ENCODE results near the gene ORC4. TPM values are rescaled to one million over a fixed set of nuclear protein-coding genes. Genes with fewer than 3 reads are reported as not detected.

Gene ORC4
- total RNA-seq, 1 experiment from 2014 or later = 72.9 TPM

GRCh38 chr2:147933931-147934330, 86.6 kb downstream of the ORC4 start:
- Mint-ChIP-seq H3K27me3 (ENCODE audit: low read depth) (no peaks in the 10 kb centered on the region), H3K27ac (no peak overlapping the region; a peak in 1 of 7 replicates)

More at GRCh38 chr2:147933931-147934330, 86.6 kb downstream of the ORC4 start:
- H3K4me1 Mint-ChIP-seq = peaks cover 7 to 8% of the 10 kb centered on the region in 2 experiments; a peak in 3 of 4 replicates
- no peaks in the 10 kb centered on the region for H3K79me2 ChIP-seq (ENCODE audit: insufficient read depth, low read length)
- TF ChIP-seq CTCF (conservative IDR thresholded peaks at IDR 0.05) = peak; percentile 28; the same call in 1 of the 3 replicates
- no peak overlapping the region for H3K14ac ChIP-seq (ENCODE audit: insufficient read depth, low read length)
- no peak overlapping the region for H2AK5ac ChIP-seq (ENCODE audit: insufficient read length, low read length)
- H2BK15ac ChIP-seq (ENCODE audit: low read depth, low read length) = no peak overlapping the region
- H3K27me3 ChIP-seq (ENCODE audit: insufficient read depth, low read length) = no peaks in the 10 kb centered on the region
- no peak overlapping the region for H3K9ac ChIP-seq (ENCODE audit: extremely low read depth, insufficient read length, low read length)
- H3K4me1 ChIP-seq (ENCODE audit: insufficient read depth, low read length) = no peaks in the 10 kb centered on the region
- H4K8ac ChIP-seq (replicated peaks; ENCODE audit: insufficient read length, low read depth, low read length) = no peak overlapping the region
- H3K18ac ChIP-seq (ENCODE audit: insufficient read length, low read depth, low read length) = no peak overlapping the region
- no peak overlapping the region for H4K91ac ChIP-seq (ENCODE audit: insufficient read length, low read depth, low read length)
- H3K79me1 ChIP-seq (ENCODE audit: insufficient read depth, low read depth, low read length, poor library complexity, severe bottlenecking) = no peaks in the 10 kb centered on the region
- DNase-seq = no peak
- H3K4ac ChIP-seq (ENCODE audit: low read depth, low read length) = no peak overlapping the region
- H2BK120ac ChIP-seq (ENCODE audit: low read depth, low read length, poor library complexity, severe bottlenecking) = no peak overlapping the region
- H4K5ac ChIP-seq (ENCODE audit: insufficient read length, low read depth, low read length) = no peak overlapping the region
- H2BK5ac ChIP-seq (ENCODE audit: insufficient read length, low read length) = no peak overlapping the region
- no peaks in the 10 kb centered on the region for H3K9me3 Mint-ChIP-seq
- H3K23me2 ChIP-seq (ENCODE audit: insufficient read length, low read depth, low read length, poor library complexity, severe bottlenecking) = no peaks in the 10 kb centered on the region
- H3K4me3 Mint-ChIP-seq = no peak overlapping the region
- no peak overlapping the region for H3T11ph ChIP-seq (ENCODE audit: low read length)
- no peak overlapping the region for H2BK20ac ChIP-seq (ENCODE audit: low read depth, low read length, poor library complexity, severe bottlenecking)
- no peak overlapping the region for H3K4me2 ChIP-seq (ENCODE audit: insufficient read depth, insufficient read length, low read length)
- H3K23ac ChIP-seq (ENCODE audit: insufficient read length, low read depth, low read length) = no peak overlapping the region
- no peaks in the 10 kb centered on the region for H4K20me1 ChIP-seq (ENCODE audit: control insufficient read depth, insufficient read depth, insufficient read length)
- H2BK12ac ChIP-seq (ENCODE audit: insufficient read length, low read depth, low read length) = no peak overlapping the region
- no peak overlapping the region for H2AFZ ChIP-seq (ENCODE audit: low read length)
- H3K56ac ChIP-seq (ENCODE audit: insufficient read length, low read depth, low read length) = no peak overlapping the region
- peaks cover 15 to 46% (median 26%) of the 10 kb centered on the region in 3 experiments; a peak in 6 of 7 replicates for H3K36me3 Mint-ChIP-seq (ENCODE audit: insufficient read depth in 1 of 3, low read depth in 3 of 3)
- no peaks in the 10 kb centered on the region for H3K9me3 ChIP-seq (ENCODE audit: control insufficient read depth, low read depth, low read length)
- no peak overlapping the region for H3K27ac ChIP-seq (ENCODE audit: insufficient read length, low read depth, low read length)
